Stomach smooth muscle (tissue), 2 donors: ENCODE results near the gene KCNA5.

Source experiments
- H3K27ac ChIP-seq: one replicate; pipeline ENCODE4 v1.7.0; 2013; ENCODE audit warnings: mild to moderate bottlenecking, low read length, inconsistent platforms
- H3K27me3 ChIP-seq, 2 donors: one replicate each; pipeline ENCODE4 v1.7.0; 2013; ENCODE audit warnings: low read length in 2 of 2; ENCODE audit not compliant: insufficient read depth in 2 of 2, control insufficient read depth in 1 of 2
- H3K36me3 ChIP-seq, 2 donors: one replicate each; pipeline ENCODE4 v1.7.0; 2013; ENCODE audit warnings: low read length in 2 of 2; ENCODE audit not compliant: control insufficient read depth in 2 of 2, insufficient read depth in 2 of 2
- H3K4me1 ChIP-seq: one replicate; pipeline ENCODE4 v1.7.0; 2013; ENCODE audit warnings: low read length; ENCODE audit not compliant: control insufficient read depth, insufficient read depth
- H3K4me3 ChIP-seq, 2 donors: one replicate each; pipeline ENCODE4 v1.7.0; 2013; ENCODE audit warnings: low read length in 2 of 2
- H3K9ac ChIP-seq, 2 donors: one replicate each; pipeline ENCODE4 v1.7.0; 2013; ENCODE audit warnings: low read length in 2 of 2, mild to moderate bottlenecking in 1 of 2
- H3K9me3 ChIP-seq, 2 donors: one replicate each; pipeline ENCODE4 v1.7.0; 2013; ENCODE audit warnings: low read length in 2 of 2; ENCODE audit not compliant: control insufficient read depth in 2 of 2
- donor health status: healthy.
- donor health status: Pancreatic carcinoma.

The KCNA5 gene

GRCh38 chr12:5063149-5063548, 19.5 kb downstream of the KCNA5 start:
- H3K27me3 ChIP-seq: no peaks in the 10 kb centered on the region
- no peak overlapping the region for H3K4me3 ChIP-seq
- H3K4me1 ChIP-seq: peaks cover 24% of the 10 kb centered on the region
- no peak overlapping the region for H3K27ac ChIP-seq
- H3K36me3 ChIP-seq: no peaks in the 10 kb centered on the region
- H3K9ac ChIP-seq: no peak overlapping the region
- H3K9me3 ChIP-seq: no peaks in the 10 kb centered on the region

DNA sequence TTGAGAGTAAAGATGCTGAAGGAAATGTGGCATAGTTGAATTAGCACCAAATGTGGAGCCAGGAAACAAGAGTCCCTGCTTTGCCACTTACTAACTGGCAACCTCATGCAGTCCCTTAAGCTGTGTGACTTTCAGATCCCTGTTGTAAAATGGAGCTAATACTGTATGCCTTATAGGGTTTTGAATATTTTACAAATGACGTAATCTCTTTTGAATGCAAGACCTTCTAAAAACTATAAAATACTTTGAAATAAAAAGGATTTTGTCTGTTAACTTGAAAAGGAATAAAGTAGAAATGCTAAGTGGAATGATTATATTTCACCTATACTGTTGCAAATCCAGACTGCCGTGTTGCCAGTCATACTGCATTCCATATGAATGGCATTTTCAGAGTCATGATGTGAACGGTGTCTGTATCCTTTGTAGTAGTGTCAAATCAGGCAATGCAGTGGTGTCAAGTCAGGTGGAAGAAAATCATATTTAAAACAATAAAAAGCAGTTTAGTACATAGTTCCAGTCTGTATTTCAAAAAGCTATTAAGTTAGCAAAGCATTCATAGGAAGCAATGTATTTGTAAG, 21.3 kb downstream of the KCNA5 start:
- Histone ChIP-seq H3K4me3 (no peak overlapping the region), H3K27me3 (no peaks in the 10 kb centered on the region), H3K27ac (no peak overlapping the region), H3K9ac (no peak overlapping the region), H3K4me1 (peaks cover 18% of the 10 kb centered on the region), H3K9me3 (no peaks in the 10 kb centered on the region), H3K36me3 (no peaks in the 10 kb centered on the region)

GRCh38 chr12:5066251-5066650, 22.6 kb downstream of the KCNA5 start:
- Histone ChIP-seq H3K4me3 (no peak overlapping the region), H3K27ac (no peak overlapping the region), H3K27me3 (no peaks in the 10 kb centered on the region), H3K4me1 (peaks cover 5% of the 10 kb centered on the region), H3K9ac (no peak overlapping the region), H3K9me3 (no peaks in the 10 kb centered on the region), H3K36me3 (no peaks in the 10 kb centered on the region)

GRCh38 chr12:5068126-5068525, 24.4 kb downstream of the KCNA5 start:
- Histone ChIP-seq H3K4me1 (no peaks in the 10 kb centered on the region), H3K9me3 (no peaks in the 10 kb centered on the region), H3K4me3 (no peak overlapping the region), H3K36me3 (no peaks in the 10 kb centered on the region), H3K9ac (no peak overlapping the region), H3K27ac (no peak overlapping the region), H3K27me3 (no peaks in the 10 kb centered on the region)

DNA sequence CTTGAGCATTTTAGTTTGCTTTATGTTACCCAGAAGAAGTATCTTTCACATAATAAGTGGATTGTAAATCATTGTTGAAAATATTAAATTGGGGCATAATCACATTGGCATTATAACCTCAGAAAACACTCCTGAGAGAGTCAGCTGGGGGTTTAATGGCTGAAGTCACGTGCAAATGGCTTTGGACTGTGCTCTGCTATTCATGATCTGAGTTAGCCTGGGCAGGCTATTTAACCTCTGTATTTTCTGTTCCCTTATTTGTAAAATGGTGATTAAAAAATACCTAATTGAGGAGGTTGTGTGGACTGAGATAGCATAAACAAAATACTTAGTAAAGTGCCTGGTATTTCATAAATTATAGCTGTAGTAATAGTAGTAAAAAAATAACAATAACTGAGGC, 24.9 kb downstream of the KCNA5 start:
- no peaks in the 10 kb centered on the region for H3K9me3 ChIP-seq
- H3K36me3 ChIP-seq: no peaks in the 10 kb centered on the region
- H3K9ac ChIP-seq: no peak overlapping the region
- H3K4me3 ChIP-seq: no peak overlapping the region
- H3K27ac ChIP-seq: no peak overlapping the region
- no peaks in the 10 kb centered on the region for H3K27me3 ChIP-seq
- H3K4me1 ChIP-seq: no peaks in the 10 kb centered on the region

GRCh38 chr12:5070090-5070489, 26.4 kb downstream of the KCNA5 start:
- Histone ChIP-seq H3K27ac (no peak overlapping the region), H3K36me3 (no peaks in the 10 kb centered on the region), H3K27me3 (no peaks in the 10 kb centered on the region), H3K9me3 (no peaks in the 10 kb centered on the region), H3K4me3 (no peak overlapping the region), H3K4me1 (no peaks in the 10 kb centered on the region), H3K9ac (no peak overlapping the region)

DNA sequence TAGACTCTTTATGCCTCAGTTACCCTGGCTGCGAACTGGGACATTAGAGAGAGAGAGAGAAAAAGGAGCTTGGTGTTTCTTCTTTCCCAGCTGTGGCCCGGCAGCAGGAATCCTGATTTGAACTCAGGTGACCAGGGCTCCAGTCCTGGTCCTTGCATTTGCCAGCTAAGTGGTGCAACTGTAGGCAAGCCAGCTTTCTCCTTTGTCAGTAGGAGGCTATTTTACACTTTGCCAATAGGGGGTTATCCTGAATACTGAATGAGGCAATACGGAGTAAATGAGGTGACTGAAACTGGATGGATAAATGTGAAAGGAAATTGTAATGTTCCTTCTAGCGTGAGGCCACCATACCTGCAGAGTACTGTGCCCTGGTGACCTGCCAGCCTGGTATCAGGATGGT, 27.8 kb downstream of the KCNA5 start:
- Histone ChIP-seq H3K4me1 (no peaks in the 10 kb centered on the region), H3K9ac (no peak overlapping the region), H3K27me3 (no peaks in the 10 kb centered on the region), H3K9me3 (no peaks in the 10 kb centered on the region), H3K27ac (no peak overlapping the region), H3K4me3 (no peak overlapping the region), H3K36me3 (no peaks in the 10 kb centered on the region)

DNA sequence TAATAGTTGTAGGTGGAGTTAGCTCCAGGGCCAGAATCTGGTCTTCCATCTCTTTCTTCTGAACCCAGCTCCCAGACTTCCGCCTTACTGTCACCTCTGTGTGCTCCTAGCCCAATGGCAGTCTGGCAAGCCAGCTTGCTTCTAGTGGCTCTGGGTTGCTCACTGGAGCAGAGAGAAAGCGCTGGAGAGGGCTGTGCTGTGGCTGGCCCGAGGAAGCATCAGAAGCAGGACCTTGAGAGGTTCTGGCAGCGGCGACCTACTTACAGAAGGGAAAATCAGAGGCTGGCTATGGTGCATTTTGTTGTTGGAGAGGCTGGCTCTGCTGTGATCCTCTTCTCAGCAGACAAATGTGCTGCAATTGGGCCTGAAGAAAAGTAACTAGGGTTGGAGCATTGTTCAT, 28.6 kb downstream of the KCNA5 start:
- Histone ChIP-seq H3K27ac (no peak overlapping the region), H3K9me3 (no peaks in the 10 kb centered on the region), H3K27me3 (no peaks in the 10 kb centered on the region), H3K4me3 (no peak overlapping the region), H3K4me1 (peaks cover 5% of the 10 kb centered on the region), H3K36me3 (no peaks in the 10 kb centered on the region), H3K9ac (no peak overlapping the region)

DNA sequence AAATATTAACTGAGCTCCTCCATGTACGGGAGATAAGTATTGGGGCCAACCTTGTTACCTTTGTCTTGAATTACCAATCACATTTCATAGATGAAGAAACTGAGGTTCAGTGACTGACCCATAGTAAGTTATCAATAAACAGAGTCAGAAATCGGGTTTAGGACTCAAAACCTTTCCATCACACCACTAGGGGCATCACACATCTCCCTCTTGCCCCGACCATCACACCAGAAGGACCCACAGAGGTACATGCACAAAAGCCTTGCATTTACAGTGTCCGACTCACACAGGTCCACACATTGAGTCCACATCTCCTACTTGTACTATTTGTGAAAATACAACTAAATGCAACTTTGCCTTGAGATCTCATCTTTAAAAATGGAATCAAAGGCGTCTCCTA, 29.4 kb downstream of the KCNA5 start:
- Histone ChIP-seq H3K27ac (no peak overlapping the region), H3K4me3 (no peak overlapping the region), H3K27me3 (no peaks in the 10 kb centered on the region), H3K9me3 (no peaks in the 10 kb centered on the region), H3K4me1 (peaks cover 11% of the 10 kb centered on the region), H3K36me3 (no peaks in the 10 kb centered on the region), H3K9ac (no peak overlapping the region)

DNA sequence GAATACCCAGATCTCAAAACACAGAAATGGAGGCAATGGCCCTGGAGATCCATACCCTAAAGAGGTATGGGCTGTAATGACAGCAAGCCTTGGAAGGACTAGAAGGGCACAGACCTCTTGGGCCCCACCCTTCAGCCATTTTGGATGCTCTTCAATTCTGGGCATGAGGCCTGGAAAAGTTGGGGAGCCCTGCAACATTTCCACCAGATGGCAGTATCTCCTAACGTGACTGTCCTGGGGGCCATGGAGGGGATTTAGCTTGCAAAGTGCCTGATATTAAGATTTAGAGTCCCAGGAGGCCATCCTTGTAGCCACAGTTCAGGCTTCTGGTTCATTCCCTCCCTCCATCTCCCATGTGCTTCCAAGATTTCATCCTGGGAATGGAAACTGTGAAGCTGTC, 30.2 kb downstream of the KCNA5 start:
- H3K9me3 ChIP-seq: no peaks in the 10 kb centered on the region

DNA sequence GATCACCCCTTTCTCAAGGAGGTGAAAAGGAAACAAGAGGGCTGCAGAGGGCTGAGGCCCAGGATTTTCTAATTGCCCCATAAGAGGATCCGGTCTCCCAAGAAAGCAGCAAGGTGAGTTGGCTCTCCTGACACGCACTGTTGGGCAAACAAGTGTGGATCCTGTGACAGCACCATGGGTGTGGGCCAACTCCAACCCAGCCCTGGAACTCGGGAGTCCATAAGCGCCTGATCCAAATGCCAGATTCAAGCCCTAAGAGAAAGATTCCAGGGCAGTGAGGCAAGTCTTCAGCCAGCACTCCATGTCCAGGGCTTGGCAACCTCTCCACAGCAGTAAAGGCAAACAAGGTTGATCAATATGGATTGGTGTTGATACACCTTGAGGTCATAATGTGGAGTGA, 33.1 kb downstream of the KCNA5 start:
- H3K27me3 ChIP-seq: no peaks in the 10 kb centered on the region
- no peak overlapping the region for H3K4me3 ChIP-seq
- peaks cover 21% of the 10 kb centered on the region for H3K4me1 ChIP-seq
- no peaks in the 10 kb centered on the region for H3K9me3 ChIP-seq
- no peaks in the 10 kb centered on the region for H3K36me3 ChIP-seq
- H3K27ac ChIP-seq: peak overlapping the region; percentile 6
- H3K9ac ChIP-seq: no peak overlapping the region

More for the DNA sequence above, 30.2 kb downstream of the KCNA5 start:
- H3K27me3 ChIP-seq: no peaks in the 10 kb centered on the region
- no peak overlapping the region for H3K27ac ChIP-seq
- no peak overlapping the region for H3K4me3 ChIP-seq
- peaks cover 19% of the 10 kb centered on the region for H3K4me1 ChIP-seq
- no peak overlapping the region for H3K9ac ChIP-seq
- no peaks in the 10 kb centered on the region for H3K36me3 ChIP-seq
